Lower leg skin (tissue), 4 donors: ENCODE measurements around the gene STAT4. TPM values are rescaled to one million over a fixed set of nuclear protein-coding genes. Genes with fewer than 3 reads are reported as not detected.

Experiments used
- DNase-seq, 2 donors: peaks; one replicate each; pipeline ENCODE4 v3.0.0-alpha.2; 2019; ENCODE audit warnings: low spot score in 2 of 2
- H3K4me3 ChIP-seq: fragments of 200-600 bp; sonication (generic); 2 replicates; pipeline ENCODE4 v1.5.1; 2017; ENCODE audit warnings: mild to moderate bottlenecking, low read depth; ENCODE audit not compliant: poor library complexity, severe bottlenecking
- POLR2A ChIP-seq, 2 donors: fragments of 450-650 bp; IDR thresholded peaks; one replicate each; pipeline ENCODE4 v1.6.1; 2016 to 2017; ENCODE audit warnings: antibody characterized with exemption in 2 of 2, mild to moderate bottlenecking in 1 of 2, moderate library complexity in 1 of 2
- WGBS, 2 donors: methylation state at CpG; one replicate each; pipeline ENCODE4 v1.1.5; 2018; 5-methylcytosine and 5-hydroxymethylcytosine counted together
- intact Hi-C: fragments of 100-400 bp; cut with DNase I; formaldehyde crosslinking; loops from one replicate; pipeline ENCODE4 v1.15.0; 2023; ENCODE audit warnings: low total_unique reads
- total RNA-seq, 4 donors: library from RNA; depleted of rRNA; stranded (reverse); fragments of >200 nt; gene quantifications; one replicate each; pipeline ENCODE4 v1.1.0, GENCODE V29; 2016
- TF ChIP-seq, protein P1 (sequence below), 3 donors: fragments of 450-650 bp; IDR thresholded peaks; one replicate each; pipeline ENCODE4 v1.5.1; 2016; ENCODE audit warnings: antibody characterized with exemption in 3 of 3, mild to moderate bottlenecking in 3 of 3, moderate library complexity in 2 of 3

The STAT4 gene
- total RNA-seq, 4 donors from 2014 or later: 0.46 to 4.3 (median 1.3) TPM

DNA sequence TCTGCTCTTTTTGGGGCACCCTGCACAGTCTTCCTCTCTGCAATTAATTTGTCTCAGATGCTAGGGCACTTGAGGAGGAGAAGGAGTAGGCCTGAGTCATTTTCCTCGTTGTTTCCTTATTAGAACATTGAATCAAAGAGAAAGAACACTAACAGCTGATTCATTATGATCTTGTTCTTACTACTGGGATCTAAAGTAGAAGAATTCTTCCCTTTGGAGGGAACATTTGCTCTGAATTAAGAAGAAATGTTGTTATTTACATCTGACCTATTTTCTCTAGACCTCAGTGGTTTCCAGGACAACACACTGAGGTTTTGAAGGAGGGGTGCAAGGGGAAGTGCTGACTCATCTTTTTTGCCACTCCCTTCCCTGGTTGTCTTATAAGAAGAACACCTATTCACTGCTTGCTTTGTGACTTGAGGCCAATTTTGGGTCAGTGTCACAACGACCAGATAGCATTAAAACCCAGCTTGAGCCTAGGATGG lies 112.5 kb downstream of the STAT4 start:
- 24 to 25% methylated on average over 2 of the region's 2 CpGs for WGBS, 2 donors
- DNase-seq: no peak
- H3K4me3 ChIP-seq: no peak overlapping the region
- no peak for TF ChIP-seq POLR2A (IDR thresholded peaks at IDR 0.05)
- TF ChIP-seq, protein P1, sequence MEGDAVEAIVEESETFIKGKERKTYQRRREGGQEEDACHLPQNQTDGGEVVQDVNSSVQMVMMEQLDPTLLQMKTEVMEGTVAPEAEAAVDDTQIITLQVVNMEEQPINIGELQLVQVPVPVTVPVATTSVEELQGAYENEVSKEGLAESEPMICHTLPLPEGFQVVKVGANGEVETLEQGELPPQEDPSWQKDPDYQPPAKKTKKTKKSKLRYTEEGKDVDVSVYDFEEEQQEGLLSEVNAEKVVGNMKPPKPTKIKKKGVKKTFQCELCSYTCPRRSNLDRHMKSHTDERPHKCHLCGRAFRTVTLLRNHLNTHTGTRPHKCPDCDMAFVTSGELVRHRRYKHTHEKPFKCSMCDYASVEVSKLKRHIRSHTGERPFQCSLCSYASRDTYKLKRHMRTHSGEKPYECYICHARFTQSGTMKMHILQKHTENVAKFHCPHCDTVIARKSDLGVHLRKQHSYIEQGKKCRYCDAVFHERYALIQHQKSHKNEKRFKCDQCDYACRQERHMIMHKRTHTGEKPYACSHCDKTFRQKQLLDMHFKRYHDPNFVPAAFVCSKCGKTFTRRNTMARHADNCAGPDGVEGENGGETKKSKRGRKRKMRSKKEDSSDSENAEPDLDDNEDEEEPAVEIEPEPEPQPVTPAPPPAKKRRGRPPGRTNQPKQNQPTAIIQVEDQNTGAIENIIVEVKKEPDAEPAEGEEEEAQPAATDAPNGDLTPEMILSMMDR (IDR thresholded peaks at IDR 0.05): no peak
- intact Hi-C loops: no loop called here

DNA sequence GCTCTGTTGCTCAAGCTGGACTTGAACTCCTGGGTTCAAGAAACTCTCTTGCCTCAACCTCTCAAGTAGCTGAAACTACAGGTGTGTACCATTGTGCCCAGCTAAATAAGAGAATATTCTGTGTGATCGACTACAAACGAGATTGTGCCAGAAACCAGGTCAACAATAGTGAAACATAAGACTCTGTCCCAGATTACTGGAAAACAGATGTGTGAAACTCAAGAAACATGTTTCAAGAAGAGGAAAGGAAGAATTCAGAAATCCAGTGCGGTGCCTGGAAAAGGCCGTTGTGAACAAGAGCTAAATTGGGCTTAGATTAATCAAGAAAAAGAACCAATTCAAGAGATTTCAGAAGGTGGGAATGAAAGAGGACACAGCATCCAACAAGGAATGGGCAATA lies 113.4 kb downstream of the STAT4 start:
- intact Hi-C loops: no loop called here
- H3K4me3 ChIP-seq: no peak overlapping the region
- TF ChIP-seq, protein P1 (IDR thresholded peaks at IDR 0.05): no peak
- DNase-seq: no peak
- 62 to 77% methylated on average over 4 of the region's 4 CpGs for WGBS, 2 donors

DNA sequence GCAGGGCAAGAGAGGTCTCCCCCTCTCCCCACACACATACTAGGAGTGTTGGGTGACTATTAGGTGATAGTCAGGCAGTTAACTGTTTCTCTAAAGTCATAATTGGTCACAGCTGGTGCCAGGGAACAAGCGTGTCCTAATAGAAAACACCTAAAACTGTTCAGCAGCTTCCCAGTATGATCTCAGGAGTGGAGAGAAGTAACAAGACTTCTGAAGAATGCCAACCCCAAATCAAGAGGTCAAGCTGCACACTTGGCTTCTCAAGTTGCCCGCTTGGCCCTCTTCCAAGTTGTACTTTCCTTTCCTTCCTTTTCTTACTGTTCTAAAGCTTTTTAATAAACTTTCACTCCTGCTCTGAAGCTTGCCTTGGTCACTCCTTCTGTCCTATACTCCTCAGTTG lies 114.4 kb downstream of the STAT4 start:
- H3K4me3 ChIP-seq: no peak overlapping the region
- TF ChIP-seq, protein P1 (IDR thresholded peaks at IDR 0.05): no peak
- no peak for TF ChIP-seq POLR2A (IDR thresholded peaks at IDR 0.05)
- 89 to 90% methylated on average over 2 of the region's 2 CpGs for WGBS, 2 donors
- intact Hi-C loops: no loop called here
- no peak for DNase-seq

DNA sequence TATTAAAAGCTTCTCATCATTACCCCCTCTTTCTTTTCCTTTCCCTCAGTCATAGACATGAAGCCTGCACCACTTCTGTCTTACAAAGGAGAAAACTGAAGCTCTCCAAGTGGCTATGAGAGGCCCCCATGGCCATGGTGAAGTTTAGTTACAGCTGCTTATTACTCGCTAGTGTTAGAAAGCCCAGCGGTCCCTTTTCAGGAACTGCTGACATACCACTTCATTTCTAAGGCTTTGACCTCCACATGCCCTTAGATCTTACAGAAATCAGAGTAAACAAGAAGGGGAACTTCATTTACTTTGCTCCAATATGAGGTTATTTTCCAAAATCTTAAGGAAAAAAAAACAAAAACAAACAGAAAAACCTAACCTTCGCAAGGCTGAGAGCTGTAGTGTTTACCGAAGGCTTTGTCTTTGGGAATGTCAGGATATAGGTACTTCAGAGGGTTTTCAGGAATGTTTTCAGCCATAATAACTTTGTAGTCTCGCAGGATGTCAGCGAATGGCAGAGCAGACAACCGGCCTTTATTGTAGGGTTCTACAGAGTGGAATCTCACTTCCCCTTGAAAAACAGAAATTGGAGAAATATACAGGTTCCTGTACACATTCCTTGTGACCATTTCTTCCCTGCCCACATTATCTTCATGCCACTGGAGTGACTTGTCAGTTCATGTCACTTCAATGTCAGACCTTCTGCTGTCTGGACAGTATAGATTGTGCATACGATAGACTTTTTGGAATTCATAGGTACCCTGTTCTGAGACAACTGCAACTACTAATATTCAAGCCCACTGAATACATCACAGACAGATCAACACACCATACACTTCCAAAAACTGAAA lies 118.0 kb downstream of the STAT4 start:
- TF ChIP-seq POLR2A (IDR thresholded peaks at IDR 0.05): no peak
- TF ChIP-seq, protein P1 (IDR thresholded peaks at IDR 0.05): no peak
- H3K4me3 ChIP-seq: no peak overlapping the region
- no peak for DNase-seq
- 80 to 85% methylated on average over 8 of the region's 8 CpGs for WGBS, 2 donors
- intact Hi-C loops: no loop called here

DNA sequence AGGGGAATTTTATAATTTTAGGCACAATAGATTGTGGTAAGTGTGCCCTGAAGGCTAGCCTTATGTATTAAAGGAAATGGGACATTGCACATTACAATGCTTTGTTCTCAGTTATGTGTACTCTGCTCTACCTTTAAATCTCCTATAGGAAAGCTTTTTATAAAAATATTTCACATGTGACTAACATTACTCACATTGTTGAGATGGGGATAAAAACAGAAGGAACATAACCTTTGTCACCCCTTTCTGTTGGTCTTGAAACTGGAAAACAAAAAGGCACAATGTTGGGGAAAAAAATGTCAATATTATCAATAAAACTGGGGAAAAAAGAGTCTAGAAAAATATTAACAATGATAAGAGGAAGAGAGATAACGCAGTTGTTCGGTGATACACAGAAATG lies 119.5 kb downstream of the STAT4 start:
- H3K4me3 ChIP-seq: no peak overlapping the region
- intact Hi-C loops: no loop called here
- DNase-seq: no peak
- WGBS, 2 donors: 91 to 95% methylated on average over 2 of the region's 2 CpGs
- TF ChIP-seq, protein P1 (IDR thresholded peaks at IDR 0.05): no peak
- TF ChIP-seq POLR2A (IDR thresholded peaks at IDR 0.05): no peak
